ENCODE data around the gene ZC3H4. TPM values are rescaled to one million over a fixed set of nuclear protein-coding genes. Genes with fewer than 3 reads are reported as not detected.
"Not testable (repeated sequence)": the region's sequence is repeated elsewhere in the genome, so short reads cannot be mapped to it uniquely, and the experiment has no call there.

The ZC3H4 gene
- total and polyA plus RNA-seq, 2 of the 8 experiments (the other 6 are each of a cell fraction or from before 2014, with no cell fraction given): 6.6 to 92.0 TPM

DNA sequence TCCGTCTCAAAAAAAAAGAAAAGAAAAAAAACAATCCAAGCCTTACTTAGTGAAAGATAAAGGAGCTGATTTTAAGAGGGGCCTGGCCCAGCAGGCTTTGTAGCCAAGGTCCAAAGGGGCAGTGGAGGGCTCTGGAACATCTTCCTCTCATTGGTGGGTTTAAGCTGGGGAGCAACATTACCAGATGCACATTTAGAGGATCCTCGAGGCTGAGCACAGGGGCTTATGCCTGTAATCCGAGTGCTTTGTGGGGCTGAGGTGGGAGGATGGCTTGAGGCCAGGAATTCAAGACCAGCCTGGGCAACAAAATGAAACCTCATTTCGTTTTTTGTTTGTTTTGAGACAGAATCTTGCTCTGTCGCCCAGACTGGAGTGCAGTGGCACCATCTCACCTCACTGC, 57.2 kb downstream of the ZC3H4 start (continued):
- TF ChIP-seq TEAD4 (IDR thresholded peaks at IDR 0.05; ENCODE audit: low read depth, low read length) (no peak), SRF (IDR thresholded peaks at IDR 0.05; ENCODE audit: low read depth, low read length) (no peak), POLR2AphosphoS5 (IDR thresholded peaks at IDR 0.05; ENCODE audit: low read depth, low read length) (no peak), RXRA (IDR thresholded peaks at IDR 0.05; ENCODE audit: insufficient read depth, low read depth, low read length) (no peak)
- TF ChIP-seq, protein P1, sequence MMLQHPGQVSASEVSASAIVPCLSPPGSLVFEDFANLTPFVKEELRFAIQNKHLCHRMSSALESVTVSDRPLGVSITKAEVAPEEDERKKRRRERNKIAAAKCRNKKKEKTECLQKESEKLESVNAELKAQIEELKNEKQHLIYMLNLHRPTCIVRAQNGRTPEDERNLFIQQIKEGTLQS (IDR thresholded peaks at IDR 0.05; ENCODE audit: insufficient read depth, low read depth, low read length): no peak

GRCh38 chr19:47050562-47050961, 63.0 kb downstream of the ZC3H4 start:
- H3K23me2 ChIP-seq (ENCODE audit: low read depth, low read length); H3K36me3 ChIP-seq (ENCODE audit: control insufficient read depth in 2 of 4, insufficient read depth in 4 of 4, low read length in 3 of 4); H2BK120ac ChIP-seq (replicated peaks; ENCODE audit: low read depth, low read length); H3K9me3 ChIP-seq (ENCODE audit: insufficient read depth in 2 of 2, low read depth in 1 of 2, low read length in 1 of 2); H3K79me2 ChIP-seq (ENCODE audit: control insufficient read depth in 1 of 2, insufficient read depth in 2 of 2, low read length in 2 of 2); H4K8ac ChIP-seq (ENCODE audit: extremely low read depth, insufficient read depth, low read length); H3K4me3 ChIP-seq (ENCODE audit: extremely low read depth in 1 of 4, insufficient read depth in 2 of 4, low read depth in 3 of 4, low read length in 4 of 4); H3K4ac ChIP-seq (replicated peaks; ENCODE audit: insufficient read length, low read depth, low read length); H2BK5ac ChIP-seq (ENCODE audit: low read depth, low read length); H2BK12ac ChIP-seq (ENCODE audit: low read depth, low read length); H2AK5ac ChIP-seq (ENCODE audit: low read depth, low read length); H4K5ac ChIP-seq (ENCODE audit: insufficient read length, low read depth, low read length); H3K56ac ChIP-seq (replicated peaks; ENCODE audit: insufficient read length, low read depth, low read length); H4K91ac ChIP-seq (replicated peaks; ENCODE audit: insufficient read length, low read length); H3K4me1 ChIP-seq (replicated peaks in 1 of 4; ENCODE audit: control insufficient read depth in 3 of 4, insufficient read depth in 4 of 4, low read length in 3 of 4); H3K23ac ChIP-seq (ENCODE audit: insufficient read length); POLR2A ChIA-PET (ENCODE audit: partially characterized antibody); H3K18ac ChIP-seq (ENCODE audit: extremely low read depth, low read length); H3K27me3 ChIP-seq (replicated peaks in 1 of 4; ENCODE audit: control insufficient read depth in 3 of 4, extremely low read depth in 1 of 4, insufficient read depth in 3 of 4, low read length in 3 of 4); H3K9ac ChIP-seq (replicated peaks in 1 of 4; ENCODE audit: extremely low read depth in 1 of 4, low read depth in 3 of 4, low read length in 3 of 4); DNase-seq (ENCODE audit: low read depth in 1 of 2, low spot score in 2 of 2); H2BK15ac ChIP-seq (ENCODE audit: low read length); H4K20me1 ChIP-seq (replicated peaks in 1 of 2; ENCODE audit: control insufficient read depth in 1 of 2, insufficient read depth in 2 of 2, low read length in 2 of 2); H2BK20ac ChIP-seq (ENCODE audit: low read length); H2AFZ ChIP-seq (ENCODE audit: low read length); H3K14ac ChIP-seq (ENCODE audit: insufficient read length); H3K4me2 ChIP-seq (ENCODE audit: insufficient read depth in 1 of 2, low read depth in 2 of 2, low read length in 2 of 2); CTCF ChIA-PET (ENCODE audit: partially characterized antibody); FAIRE-seq; H3K27ac ChIP-seq (ENCODE audit: low read depth, low read length); H3K79me1 ChIP-seq (ENCODE audit: low read depth, low read length): not testable (repeated sequence)
- WGBS, 2 experiments (ENCODE audit: extremely low coverage in 1 of 2, insufficient coverage in 1 of 2, insufficient read length in 1 of 2, insufficient replicate concordance in 2 of 2, low coverage in 1 of 2, low lambda C conversion rate in 2 of 2, missing lambda C conversion rate in 1 of 2): 92% methylated on average over 3 of the region's 3 CpGs; no CpG with 5 or more reads in 1 of the 2 experiments
